A673 (cell line): Measurements from ENCODE around the gene MT3. TPM values are rescaled to one million over a fixed set of nuclear protein-coding genes. Genes with fewer than 3 reads are reported as not detected.

ENCODE experiments used
- BruUV-seq: library from RNA; stranded (reverse); fragments of 400-500 nt; replicated peaks from 2 replicates; lab custom pipeline; 2021; lab: Mats Ljungman, UMichigan
- CTCF ChIA-PET: fragments of 300-600 bp; sonication (Branson Sonifier 250); formaldehyde crosslinking; loops from one replicate; lab custom pipeline; 2022; ENCODE audit warnings: antibody characterized with exemption; lab: Charles Lee
- POLR2A ChIA-PET: fragments of 300-600 bp; sonication (Branson Sonifier 250); formaldehyde crosslinking; loops from one replicate; lab custom pipeline; 2022; ENCODE audit warnings: antibody characterized with exemption; ENCODE audit not compliant: low non-redundant PET; lab: Charles Lee
- DNase-seq: peaks from one replicate; pipeline ENCODE4 v3.0.0-alpha.2; 2015; ENCODE audit warnings: low spot score
- H3K27ac ChIP-seq: fragments of 200-600 bp; sonication (generic); 2 replicates; pipeline ENCODE4 v1.5.1; 2016; ENCODE audit warnings: mixed run types, low read depth, mild to moderate bottlenecking, mixed read lengths, antibody characterized with exemption, low read length; ENCODE audit not compliant: poor library complexity, severe bottlenecking
- H3K27me3 ChIP-seq: fragments of 200-600 bp; sonication (generic); replicated peaks from 2 replicates; pipeline ENCODE4 v1.6.1; 2017; ENCODE audit warnings: mixed run types, low read depth, mild to moderate bottlenecking, mixed read lengths, antibody characterized with exemption, low read length; ENCODE audit not compliant: insufficient read depth, poor library complexity
- H3K36me3 ChIP-seq: fragments of 200-600 bp; sonication (generic); 2 replicates; pipeline ENCODE4 v1.6.1; 2016; ENCODE audit warnings: mixed run types, mild to moderate bottlenecking, mixed read lengths, antibody characterized with exemption, low read length; ENCODE audit not compliant: insufficient read depth, poor library complexity, severe bottlenecking
- H3K4me1 ChIP-seq: fragments of 200-600 bp; sonication (generic); 2 replicates; pipeline ENCODE4 v1.6.1; 2017; ENCODE audit warnings: mixed run types, mild to moderate bottlenecking, mixed read lengths, antibody characterized with exemption, low read length; ENCODE audit not compliant: insufficient read depth, poor library complexity, severe bottlenecking
- H3K4me3 ChIP-seq: fragments of 200-600 bp; sonication (generic); 2 replicates; pipeline ENCODE4 v1.5.1; 2016; ENCODE audit warnings: low read depth, mixed run types, mild to moderate bottlenecking, mixed read lengths, low read length; ENCODE audit not compliant: poor library complexity, severe bottlenecking
- H3K9me3 ChIP-seq: fragments of 200-600 bp; sonication (generic); 2 replicates; pipeline ENCODE4 v1.6.1; 2016; ENCODE audit warnings: mixed run types, low read depth, mild to moderate bottlenecking, mixed read lengths, antibody characterized with exemption, low read length; ENCODE audit not compliant: poor library complexity, severe bottlenecking
- CTCF ChIP-seq: fragments of 300-800, 200-600 bp; sonication (generic); conservative IDR thresholded peaks from 2 replicates; pipeline ENCODE4 v1.5.1; 2017; ENCODE audit warnings: low read depth, mild to moderate bottlenecking, antibody characterized with exemption, low read length, moderate library complexity, mixed read lengths
- EZH2 ChIP-seq: fragments of 200-600 bp; sonication (generic); IDR thresholded peaks from 2 replicates; pipeline ENCODE4 v1.6.1; 2017; ENCODE audit warnings: borderline replicate concordance, low read depth, mild to moderate bottlenecking, mixed read lengths, antibody characterized with exemption, low read length; ENCODE audit not compliant: poor library complexity, severe bottlenecking
- intact Hi-C: fragments of 100-400 bp; cut with micrococcal nuclease; formaldehyde crosslinking; loops from one replicate; pipeline ENCODE4 v1.10.0; 2022; ENCODE audit not compliant: unreplicated experiment
- total RNA-seq: library from RNA; stranded (reverse); gene quantifications from 2 replicates; pipeline ENCODE4 v1.2.3, GENCODE V29; 2021

Gene MT3
- total RNA-seq, 1 experiment from 2014 or later = not detected

GRCh38 chr16:56604966-56605365, 15.6 kb downstream of the MT3 start:
- no peak for DNase-seq
- H3K27me3 ChIP-seq = no peaks in the 10 kb centered on the region
- CTCF ChIA-PET = no interaction called here
- no TSS peak for BruUV-seq
- TF ChIP-seq EZH2 (no peak), CTCF (no peak)
- no peak overlapping the region for H3K4me3 ChIP-seq
- H3K27ac ChIP-seq = no peak overlapping the region
- intact Hi-C loops = loop anchor here (5.0 kb wide), 2 partner anchors 77 to 97 kb away; partner anchors contain the start of gene MT1X
- no peaks in the 10 kb centered on the region for H3K36me3 ChIP-seq
- peaks cover 24% of the 10 kb centered on the region for H3K4me1 ChIP-seq
- H3K9me3 ChIP-seq = no peaks in the 10 kb centered on the region
- POLR2A ChIA-PET = no interaction called here

GRCh38 chr16:56605475-56605874, 16.1 kb downstream of the MT3 start:
- no TSS peak for BruUV-seq
- Histone ChIP-seq H3K4me3 (no peak overlapping the region), H3K9me3 (no peaks in the 10 kb centered on the region), H3K4me1 (peaks cover 29% of the 10 kb centered on the region), H3K36me3 (no peaks in the 10 kb centered on the region), H3K27me3 (no peaks in the 10 kb centered on the region), H3K27ac (no peak overlapping the region)
- TF ChIP-seq EZH2 (no peak), CTCF (no peak)
- DNase-seq = no peak
- ChIA-PET POLR2A (no interaction called here), CTCF (no interaction called here)
- intact Hi-C loops = loop anchor here (5.0 kb wide), 1 partner anchor 77 kb away; the partner anchor contains the start of gene MT1X

GRCh38 chr16:56606071-56606475, 16.7 kb downstream of the MT3 start:
- intact Hi-C loops = loop anchor here (5.0 kb wide), 1 partner anchor 76 kb away; the partner anchor contains the start of gene MT1X
- Histone ChIP-seq H3K4me1 (peaks cover 34% of the 10 kb centered on the region), H3K27me3 (no peaks in the 10 kb centered on the region), H3K27ac (no peak overlapping the region), H3K36me3 (no peaks in the 10 kb centered on the region), H3K4me3 (no peak overlapping the region), H3K9me3 (no peaks in the 10 kb centered on the region)
- CTCF ChIA-PET = interaction anchor here (1.0 kb wide), 1 partner anchor 37 kb away, joined by 3 read pairs; no protein-coding TSS in a partner anchor
- POLR2A ChIA-PET = no interaction called here
- no TSS peak for BruUV-seq
- DNase-seq = no peak
- no peak for TF ChIP-seq CTCF
- no peak for TF ChIP-seq EZH2
